Measurements from ENCODE around the gene CRB3.

The CRB3 gene

GRCh38 chr19:6467384-6467783, 3.3 kb downstream of the CRB3 start:
- no peak for DNase-seq

DNA sequence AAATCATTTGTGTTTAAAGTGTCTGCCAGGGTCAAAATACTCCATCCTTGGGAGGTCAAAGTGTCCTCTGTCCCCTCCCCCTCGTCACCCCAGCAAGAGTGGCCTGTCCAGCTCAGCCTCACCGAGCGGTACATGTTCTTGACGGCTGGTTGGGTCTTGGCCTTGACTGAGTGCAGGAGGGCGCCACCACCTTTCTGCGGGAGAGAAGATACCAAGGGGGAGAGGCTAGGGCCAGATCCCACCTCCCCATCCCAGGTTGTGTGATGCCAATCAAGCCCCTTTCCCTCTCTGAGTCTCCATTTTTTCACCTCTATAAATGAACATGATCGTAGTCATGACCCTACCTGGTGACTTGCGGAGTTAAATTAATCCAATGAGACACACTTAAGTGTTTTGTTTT, 6.1 kb downstream of the CRB3 start:
- DNase-seq = no peak

DNA sequence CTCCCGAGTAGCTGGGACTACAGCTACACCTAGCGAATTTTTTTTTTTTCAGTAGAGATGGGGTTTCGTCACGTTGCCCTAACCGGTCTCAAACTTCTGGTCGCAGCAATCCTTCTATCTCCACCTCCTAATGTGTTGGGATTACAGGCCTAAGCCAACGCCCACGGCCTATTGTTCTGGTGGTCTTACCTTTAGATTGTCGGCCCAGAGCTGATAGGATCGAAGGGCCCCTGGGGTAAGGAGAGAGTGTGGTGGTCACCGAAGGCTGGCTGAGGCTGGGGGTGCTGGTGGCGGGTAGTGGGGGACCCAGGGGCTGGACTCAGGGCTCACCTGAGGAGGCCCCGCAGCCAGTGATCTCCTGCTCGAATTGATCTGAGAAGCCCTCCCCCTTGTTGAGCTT, 7.0 kb downstream of the CRB3 start:
- no peak for DNase-seq

- DNase-seq = no peak
Measured at GRCh38 chr19:6472713-6473112, 8.6 kb downstream of the CRB3 start.

DNA sequence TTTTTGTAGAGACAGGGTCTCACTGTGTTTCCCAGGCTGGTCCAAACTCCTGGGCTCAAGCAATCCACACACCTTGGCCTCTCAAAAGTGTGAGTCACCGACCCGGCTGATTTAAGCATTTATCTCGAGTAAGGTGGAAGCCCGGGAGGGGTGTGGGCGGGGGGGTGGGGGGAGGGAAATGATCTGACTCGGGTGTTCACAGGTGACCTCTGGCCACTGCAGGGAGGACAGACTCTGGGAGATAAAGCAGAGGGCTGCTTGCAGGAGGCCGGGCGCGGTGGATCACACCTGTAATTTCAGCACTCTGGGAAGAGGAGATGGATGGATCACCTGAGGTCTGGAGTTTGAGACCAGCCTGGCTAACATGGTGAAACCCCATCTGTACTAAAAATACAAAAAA, 9.6 kb downstream of the CRB3 start:
- no peak for DNase-seq

DNA sequence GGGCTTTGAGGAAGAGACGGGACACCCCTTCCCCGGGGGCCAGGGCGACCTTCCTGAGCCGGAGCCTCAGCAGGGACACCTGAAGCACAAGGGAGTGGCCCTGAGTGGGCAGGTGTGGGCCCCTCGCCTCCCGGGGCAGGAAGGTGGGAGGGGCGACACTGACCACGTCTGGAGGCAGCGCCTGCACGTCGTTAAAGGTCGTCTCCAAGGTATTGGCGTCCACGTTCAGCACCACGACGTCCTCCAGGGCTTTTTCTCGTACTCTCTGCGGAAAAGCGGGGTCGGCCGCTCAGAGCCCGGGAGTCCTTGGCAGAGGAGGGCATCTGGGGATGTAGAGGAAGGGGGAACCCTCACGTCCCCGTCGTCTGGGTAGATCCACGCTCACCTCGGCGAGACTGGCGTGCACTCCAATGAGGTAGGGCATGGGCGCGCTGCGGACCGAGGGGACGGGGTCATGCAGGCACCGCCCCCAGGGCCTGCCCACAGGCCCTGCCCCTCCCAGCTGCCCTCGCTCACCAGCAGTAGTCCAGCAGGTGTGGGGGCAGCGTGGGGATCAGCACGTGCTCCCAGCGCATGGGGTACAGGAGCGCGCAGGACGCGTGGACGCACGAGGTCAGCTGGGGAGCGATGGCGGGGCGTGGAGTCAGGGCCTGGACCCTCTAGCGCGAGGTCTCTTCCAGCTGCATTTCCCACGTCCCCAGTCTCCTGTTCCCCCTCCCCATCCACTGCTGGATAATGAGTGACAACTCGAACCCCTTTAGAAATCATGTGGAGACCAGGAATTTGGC, 11.4 kb downstream of the CRB3 start:
- no peak for DNase-seq

DNA sequence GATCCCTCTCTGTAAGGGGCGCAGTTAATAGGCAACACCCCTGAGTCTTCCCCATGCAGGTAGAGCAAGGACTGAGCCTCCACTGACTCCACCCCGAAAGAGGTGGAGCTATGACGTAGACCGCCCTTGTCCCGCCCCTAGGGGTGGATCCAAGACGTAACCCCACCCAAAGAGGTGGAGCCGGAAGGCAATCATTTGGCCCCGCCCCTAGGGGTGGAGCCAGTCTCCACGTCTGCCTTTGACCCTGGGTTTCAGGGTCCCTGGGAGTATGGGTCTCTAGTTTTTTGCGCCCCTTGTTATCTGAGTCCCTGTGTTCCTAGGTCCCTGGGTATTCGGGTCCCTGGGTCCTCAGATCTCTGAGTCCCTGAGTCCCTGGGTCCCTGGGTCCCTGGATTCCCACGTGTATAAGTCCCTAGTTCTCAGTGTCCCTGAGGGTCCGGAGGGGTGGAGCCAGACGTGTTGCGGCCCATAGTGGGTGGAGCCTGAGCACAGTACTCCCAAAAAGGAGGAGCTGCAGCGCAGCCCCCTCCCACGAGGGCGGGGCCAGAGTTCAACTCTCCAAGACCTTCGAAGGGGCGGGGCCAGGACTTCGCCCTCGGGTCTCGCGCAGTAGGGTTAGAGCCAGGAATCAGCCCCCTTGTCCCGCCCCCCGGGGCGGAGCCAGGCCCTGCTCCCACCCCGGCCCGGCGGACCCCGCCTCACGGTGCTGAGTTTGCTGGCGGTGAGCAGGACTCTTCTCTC, 12.3 kb downstream of the CRB3 start:
- DNase-seq = peak; percentile 93

DNA sequence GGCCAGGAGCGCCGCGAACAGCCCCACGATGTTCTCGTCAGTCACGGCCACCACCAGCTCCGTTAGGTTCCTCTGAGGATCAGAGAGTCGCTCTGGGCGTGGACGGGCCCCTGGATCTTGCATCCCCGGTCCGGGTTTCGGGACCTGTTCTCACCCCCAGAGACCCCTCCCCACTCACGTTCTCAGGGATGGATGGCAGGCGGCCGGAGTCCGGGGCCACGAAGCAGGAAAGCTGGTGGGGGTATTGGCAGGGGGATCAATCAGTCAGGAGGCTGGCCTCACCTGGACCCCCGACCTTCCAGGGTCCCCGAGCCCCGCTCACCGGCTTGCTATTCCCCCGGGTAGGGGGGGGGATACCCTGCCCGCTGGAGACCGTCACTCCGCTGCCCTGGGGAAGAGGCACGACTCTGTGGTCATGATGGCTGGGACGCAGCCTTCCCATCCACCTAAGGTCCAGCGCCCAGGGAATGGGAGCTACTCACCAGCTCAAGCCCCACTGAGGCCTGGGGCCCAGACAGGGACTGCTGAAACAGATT, 12.9 kb downstream of the CRB3 start:
- DNase-seq = no peak

GRCh38 chr19:6478815-6479214, 14.7 kb downstream of the CRB3 start:
- no peak for DNase-seq

DNA sequence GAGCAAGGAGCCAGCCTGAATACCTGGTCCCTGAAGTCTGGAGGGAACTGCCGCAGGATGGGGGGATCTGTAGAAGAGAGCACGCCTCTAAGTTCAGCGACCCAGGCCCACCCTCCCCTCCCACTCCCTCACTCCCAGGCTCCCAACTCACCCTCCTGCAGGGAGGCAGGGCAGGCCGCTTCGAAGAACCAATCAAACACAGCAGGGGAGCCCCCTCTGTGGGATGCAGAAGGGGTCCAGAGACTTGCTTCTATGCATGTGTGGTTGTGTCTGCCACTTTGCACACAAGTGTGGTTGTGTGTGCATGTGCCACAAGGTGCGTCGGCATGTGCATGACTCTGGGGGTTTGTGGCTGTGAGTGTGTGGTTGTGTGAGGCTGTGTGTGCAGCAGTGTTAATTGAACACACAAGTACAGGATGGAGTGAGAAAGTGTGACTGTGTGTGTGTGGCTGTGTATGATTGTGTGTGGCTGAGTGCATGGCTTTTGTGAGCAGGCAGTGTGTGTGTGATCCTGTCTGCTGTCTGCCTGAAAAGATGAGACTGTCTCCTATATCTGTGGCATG, 15.8 kb downstream of the CRB3 start:
- no peak for DNase-seq

DNA sequence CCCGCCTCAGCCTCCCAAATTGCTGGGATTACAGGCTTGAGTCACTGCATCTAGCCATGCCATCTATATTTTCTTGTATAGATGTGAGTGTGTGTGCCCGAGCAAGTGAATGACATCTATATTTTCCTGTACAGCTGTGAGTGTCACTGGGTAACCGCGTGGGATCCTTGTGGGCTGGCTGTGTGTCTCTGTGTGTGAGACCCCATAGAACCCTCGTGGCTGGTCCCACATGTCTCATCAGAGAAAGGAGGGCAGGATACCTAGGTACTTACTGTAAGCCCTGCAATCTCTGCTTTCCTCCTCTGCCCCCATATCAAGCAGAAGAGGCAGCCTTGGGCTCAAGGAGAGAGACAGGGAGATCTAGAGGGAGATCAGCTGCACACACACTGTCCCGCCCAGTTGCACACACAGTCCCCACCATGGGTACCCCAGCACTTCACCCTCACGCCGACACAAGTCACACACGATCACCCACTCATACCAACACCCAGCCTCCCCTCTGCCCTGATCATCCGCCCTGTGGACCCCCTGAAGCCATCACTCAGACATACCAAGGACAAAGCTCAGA, 16.9 kb downstream of the CRB3 start:
- no peak for DNase-seq

GRCh38 chr19:6481541-6482342, 17.7 kb downstream of the CRB3 start, which contains the start of gene DENND1C:
Gene DENND1C, minus strand, starts transcription at chr19:6481787. Its CDS starts 92 bp downstream, at chr19:6481695.
- DNase-seq = peak; percentile 29

- no peak for DNase-seq
Measured at GRCh38 chr19:6482343-6482686, 18.2 kb downstream of the CRB3 start.

GRCh38 chr19:6483235-6483634, 19.2 kb downstream of the CRB3 start:
- no peak for DNase-seq

DNA sequence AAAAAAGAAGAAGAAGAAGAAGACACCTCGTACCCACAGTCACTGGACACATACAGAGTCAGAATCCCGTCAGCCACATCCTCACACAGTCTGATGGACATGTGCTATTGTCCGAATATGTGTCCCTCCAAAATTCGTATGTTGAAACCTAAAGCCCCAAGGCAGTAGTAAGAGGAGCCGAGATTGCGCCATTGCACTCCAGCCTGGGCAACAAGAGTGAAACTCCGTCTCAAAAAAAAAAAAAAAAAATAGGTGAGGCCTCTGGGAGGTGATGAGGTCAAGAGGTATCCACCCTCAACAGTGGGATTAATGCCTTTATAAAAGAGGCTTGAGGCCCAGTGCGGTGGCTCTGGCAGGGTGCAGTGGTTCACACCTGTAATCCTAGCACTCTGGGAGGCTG, 20.2 kb downstream of the CRB3 start:
- DNase-seq = no peak

- DNase-seq = no peak
Measured at GRCh38 chr19:6484831-6485230, 20.8 kb downstream of the CRB3 start.

GRCh38 chr19:6489278-6490061, 25.4 kb downstream of the CRB3 start:
- no peak for DNase-seq

DNA sequence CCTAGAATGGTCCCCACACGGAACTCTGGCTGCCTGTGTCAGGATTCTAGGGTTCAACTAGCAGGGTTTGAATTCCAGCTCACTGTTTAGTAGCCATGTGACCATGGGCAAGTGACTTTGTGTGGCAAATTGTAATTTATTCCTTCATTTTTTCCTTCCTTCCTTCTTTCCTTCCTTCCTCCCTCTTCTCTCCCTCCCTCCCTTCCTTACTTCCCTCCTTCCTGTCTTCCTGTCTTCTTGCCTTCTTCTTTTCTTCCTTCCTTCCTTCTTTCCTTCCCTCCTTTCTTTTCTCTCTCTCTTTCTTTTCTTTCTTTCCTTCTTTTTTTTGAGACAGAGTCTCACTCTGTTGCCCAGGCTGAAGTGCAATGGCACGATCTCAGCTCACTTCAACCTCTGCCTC, 26.1 kb downstream of the CRB3 start:
- no peak for DNase-seq

DNA sequence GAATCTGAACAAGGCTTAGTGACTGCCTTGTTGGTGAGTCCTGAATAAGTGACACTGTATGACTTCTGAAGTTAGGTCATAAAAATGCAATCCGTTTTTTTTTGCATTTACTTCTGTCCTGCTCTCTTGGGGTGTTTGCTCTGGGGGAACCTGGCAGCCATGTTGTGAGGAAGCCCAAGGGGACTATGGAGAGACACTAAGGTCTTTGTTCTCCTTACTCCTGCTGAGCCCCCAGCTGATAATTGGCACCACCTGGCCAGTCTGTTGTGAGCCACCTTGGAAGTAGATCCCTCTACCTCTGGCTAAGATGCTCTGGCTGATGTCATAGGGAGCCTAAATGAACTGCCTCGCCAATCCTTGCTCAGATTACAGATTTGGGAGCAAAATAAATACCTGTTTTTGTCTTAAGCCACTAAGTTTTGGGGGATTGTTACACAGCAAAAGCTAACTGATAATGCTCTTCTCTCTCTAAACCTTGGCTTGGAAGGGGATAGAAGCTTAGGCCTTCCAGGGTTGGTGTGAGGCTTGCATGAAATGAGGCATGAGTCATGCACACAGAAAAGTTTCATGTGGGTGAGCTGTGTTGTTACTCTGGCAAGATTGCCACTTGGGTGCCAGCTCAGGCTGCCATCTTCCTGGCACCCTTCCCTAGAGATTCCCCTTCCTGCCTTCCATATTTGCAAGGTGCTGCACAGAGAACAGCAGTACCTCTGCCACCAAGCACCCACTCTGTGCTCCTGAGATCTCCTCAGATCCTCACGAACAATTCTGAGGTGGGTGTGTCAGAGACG, 27.9 kb downstream of the CRB3 start:
- no peak for DNase-seq

DNA sequence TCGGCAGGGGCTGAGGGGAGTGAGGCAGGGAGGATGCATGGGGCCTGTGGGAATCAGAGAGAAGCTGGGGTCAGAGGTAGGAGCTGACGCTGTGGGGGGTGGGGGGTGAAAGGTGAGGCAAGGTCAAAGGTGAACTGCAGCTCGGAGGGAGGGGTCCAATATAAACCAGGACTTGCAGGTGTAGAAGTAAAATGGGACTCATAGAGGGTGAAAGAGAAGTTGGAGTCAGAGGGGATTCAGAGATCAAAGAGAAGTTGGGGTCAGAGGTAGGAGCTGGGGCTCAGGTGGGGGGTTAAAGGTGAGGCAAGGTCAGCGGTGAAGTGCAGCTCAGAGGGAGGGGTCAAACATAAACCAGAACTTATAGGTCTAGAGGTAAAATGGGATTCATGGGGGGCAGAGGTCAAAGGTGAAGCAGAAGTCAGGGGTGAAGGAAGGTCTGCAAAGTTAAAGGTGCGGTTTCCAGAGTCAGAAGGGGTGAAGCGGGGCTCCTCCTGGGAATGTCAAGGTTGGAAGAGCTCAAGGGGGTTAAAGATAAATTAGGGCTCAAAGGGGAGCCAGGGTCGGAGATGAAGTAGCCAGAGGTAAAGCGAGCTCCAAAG, 30.5 kb downstream of the CRB3 start:
- DNase-seq = no peak

DNA sequence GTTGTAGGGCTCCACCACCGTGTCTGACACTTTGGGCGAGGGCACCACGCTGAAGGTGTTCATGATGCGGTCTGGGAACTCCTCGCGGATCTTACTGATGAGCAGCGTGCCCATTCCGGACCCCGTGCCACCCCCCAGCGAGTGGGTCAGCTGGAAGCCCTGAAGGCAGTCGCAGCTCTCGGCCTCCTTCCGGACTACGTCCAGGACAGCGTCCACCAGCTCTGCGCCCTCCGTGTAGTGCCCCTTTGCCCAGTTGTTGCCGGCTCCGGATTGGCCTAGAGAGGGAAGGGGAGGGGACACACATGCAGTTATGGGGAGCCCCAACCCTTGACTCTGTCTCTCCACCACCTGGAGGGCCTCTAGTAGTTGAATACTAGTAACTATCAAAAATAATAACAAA, 31.9 kb downstream of the CRB3 start:
- no peak for DNase-seq

Measured in NCI-H82 (cell line).